ENCODE data around the gene ATP2B3. TPM values are rescaled to one million over a fixed set of nuclear protein-coding genes. Genes with fewer than 3 reads are reported as not detected.

The ATP2B3 gene
- total RNA-seq, 3 donors from 2014 or later (not counting 1 experiment from before 2014, with no cell fraction given), result not detected

DNA sequence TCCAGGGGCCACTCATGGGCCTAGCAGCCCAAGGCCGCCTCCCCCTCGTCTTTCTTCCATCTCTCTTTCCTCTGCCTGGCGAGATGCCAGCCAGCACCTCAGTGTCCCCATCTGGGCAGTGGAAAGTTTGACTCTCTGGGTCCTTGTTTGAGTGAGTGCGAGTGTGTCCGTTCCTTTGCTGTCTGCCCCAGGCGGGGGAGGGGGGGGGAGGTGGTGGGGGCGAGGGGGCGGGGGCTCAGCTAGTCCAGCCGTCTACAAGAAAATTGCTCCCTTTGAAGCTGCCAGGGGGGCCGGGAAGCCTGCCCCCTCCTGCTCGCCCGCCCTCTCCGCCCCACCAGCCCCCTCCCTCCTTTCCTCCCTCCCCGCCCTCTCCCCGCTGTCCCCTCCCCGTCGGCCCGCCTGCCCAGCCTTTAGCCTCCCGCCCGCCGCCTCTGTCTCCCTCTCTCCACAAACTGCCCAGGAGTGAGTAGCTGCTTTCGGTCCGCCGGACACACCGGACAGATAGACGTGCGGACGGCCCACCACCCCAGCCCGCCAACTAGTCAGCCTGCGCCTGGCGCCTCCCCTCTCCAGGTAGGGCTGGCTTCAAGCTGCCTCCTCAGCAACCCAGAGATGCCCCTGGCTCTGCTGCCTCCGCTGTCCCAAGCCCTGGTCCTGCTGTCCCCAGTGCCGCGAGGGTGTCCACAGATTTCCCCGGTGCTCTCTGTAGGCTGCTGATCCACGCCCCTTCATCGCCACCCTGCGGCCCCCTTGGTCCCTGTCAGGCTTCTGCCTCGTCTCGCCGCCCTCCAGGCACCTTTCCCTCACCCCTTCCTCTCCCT is 22.7 kb upstream of the ATP2B3 start, which contains the start of gene BGN:
Gene BGN (plus strand): TSS at position 440 of the 821 bp plus-strand sequence. CDS start 9,652 bp downstream, outside the sequence.
- Mint-ChIP-seq H3K9me3 (no peaks in the 10 kb centered on the region), H3K27me3 (ENCODE audit: low read depth in 2 of 2) (peaks cover 0 to 2% of the 10 kb centered on the region in 2 donors), H3K27ac (no peak within 1 kb of the TSS), H3K4me3 (no peak within 1 kb of the TSS), H3K36me3 (no peaks in the 10 kb centered on the region), H3K4me1 (peaks cover 0 to 3% of the 10 kb centered on the region in 2 donors)
- ATAC-seq (peak in 2 of 3 donors; percentile 47), DNase-seq (peak in 1 of 2 donors; percentile 34)
- H3K9me3 ChIP-seq (ENCODE audit: control insufficient read depth, insufficient read depth, low read length), result no peaks in the 10 kb centered on the region
- H3K27ac ChIP-seq (ENCODE audit: low read length), result no peak within 1 kb of the TSS
- intact Hi-C loops (cut with micrococcal nuclease), result no loop called here
- no peak within 1 kb of the TSS for H3K4me3 ChIP-seq (ENCODE audit: low read length)
- H3K27me3 ChIP-seq (ENCODE audit: control insufficient read depth, insufficient read depth, low read length), result no peaks in the 10 kb centered on the region
- H3K36me3 ChIP-seq (ENCODE audit: control insufficient read depth, insufficient read depth, low read length), result no peaks in the 10 kb centered on the region
- TF ChIP-seq, protein P1, sequence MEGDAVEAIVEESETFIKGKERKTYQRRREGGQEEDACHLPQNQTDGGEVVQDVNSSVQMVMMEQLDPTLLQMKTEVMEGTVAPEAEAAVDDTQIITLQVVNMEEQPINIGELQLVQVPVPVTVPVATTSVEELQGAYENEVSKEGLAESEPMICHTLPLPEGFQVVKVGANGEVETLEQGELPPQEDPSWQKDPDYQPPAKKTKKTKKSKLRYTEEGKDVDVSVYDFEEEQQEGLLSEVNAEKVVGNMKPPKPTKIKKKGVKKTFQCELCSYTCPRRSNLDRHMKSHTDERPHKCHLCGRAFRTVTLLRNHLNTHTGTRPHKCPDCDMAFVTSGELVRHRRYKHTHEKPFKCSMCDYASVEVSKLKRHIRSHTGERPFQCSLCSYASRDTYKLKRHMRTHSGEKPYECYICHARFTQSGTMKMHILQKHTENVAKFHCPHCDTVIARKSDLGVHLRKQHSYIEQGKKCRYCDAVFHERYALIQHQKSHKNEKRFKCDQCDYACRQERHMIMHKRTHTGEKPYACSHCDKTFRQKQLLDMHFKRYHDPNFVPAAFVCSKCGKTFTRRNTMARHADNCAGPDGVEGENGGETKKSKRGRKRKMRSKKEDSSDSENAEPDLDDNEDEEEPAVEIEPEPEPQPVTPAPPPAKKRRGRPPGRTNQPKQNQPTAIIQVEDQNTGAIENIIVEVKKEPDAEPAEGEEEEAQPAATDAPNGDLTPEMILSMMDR (IDR thresholded peaks at IDR 0.05), result no peak
- no peaks in the 10 kb centered on the region for H3K4me1 ChIP-seq (ENCODE audit: control insufficient read depth, insufficient read depth, low read length)
- 22% methylated on average over 32 of the region's 41 CpGs for WGBS (ENCODE audit: insufficient coverage)

DNA sequence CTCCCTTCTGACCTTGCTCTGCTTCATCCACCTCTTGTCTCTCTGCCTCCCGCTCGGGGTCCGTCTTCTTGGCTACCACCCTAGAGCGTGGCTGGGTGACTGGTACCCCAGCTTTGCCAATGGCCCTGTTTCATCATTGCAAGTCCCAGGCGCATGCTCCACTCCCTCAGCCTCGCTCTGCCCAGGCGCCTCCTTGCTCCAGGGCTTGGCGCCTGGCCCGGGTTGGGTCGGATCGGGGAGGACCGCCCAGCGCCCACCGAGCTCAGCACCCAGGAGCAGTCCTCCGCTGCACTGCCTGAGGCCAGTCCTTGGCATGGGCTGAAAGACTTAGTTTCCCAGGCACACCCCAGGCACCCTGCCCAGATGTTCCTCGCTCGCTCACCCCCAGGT is 22.1 kb upstream of the ATP2B3 start:
- H3K36me3 ChIP-seq (ENCODE audit: control insufficient read depth, insufficient read depth, low read length), result no peaks in the 10 kb centered on the region
- no peaks in the 10 kb centered on the region for H3K27me3 ChIP-seq (ENCODE audit: control insufficient read depth, insufficient read depth, low read length)
- H3K9me3 ChIP-seq (ENCODE audit: control insufficient read depth, insufficient read depth, low read length), result no peaks in the 10 kb centered on the region
- no peak overlapping the region for H3K4me3 ChIP-seq (ENCODE audit: low read length)
- TF ChIP-seq, protein P1 (IDR thresholded peaks at IDR 0.05), result no peak
- Mint-ChIP-seq H3K9me3 (no peaks in the 10 kb centered on the region), H3K4me3 (no peak overlapping the region), H3K4me1 (peaks cover 0 to 3% of the 10 kb centered on the region in 2 donors), H3K36me3 (no peaks in the 10 kb centered on the region), H3K27me3 (ENCODE audit: low read depth in 2 of 2) (peaks cover 0 to 2% of the 10 kb centered on the region in 2 donors), H3K27ac (no peak overlapping the region)
- 51% methylated on average over 17 of the region's 17 CpGs for WGBS (ENCODE audit: insufficient coverage)
- no peaks in the 10 kb centered on the region for H3K4me1 ChIP-seq (ENCODE audit: control insufficient read depth, insufficient read depth, low read length)
- DNase-seq (no peak), ATAC-seq (peak in 1 of 3 donors; percentile 8)
- intact Hi-C loops (cut with micrococcal nuclease), result no loop called here
- H3K27ac ChIP-seq (ENCODE audit: low read length), result no peak overlapping the region

DNA sequence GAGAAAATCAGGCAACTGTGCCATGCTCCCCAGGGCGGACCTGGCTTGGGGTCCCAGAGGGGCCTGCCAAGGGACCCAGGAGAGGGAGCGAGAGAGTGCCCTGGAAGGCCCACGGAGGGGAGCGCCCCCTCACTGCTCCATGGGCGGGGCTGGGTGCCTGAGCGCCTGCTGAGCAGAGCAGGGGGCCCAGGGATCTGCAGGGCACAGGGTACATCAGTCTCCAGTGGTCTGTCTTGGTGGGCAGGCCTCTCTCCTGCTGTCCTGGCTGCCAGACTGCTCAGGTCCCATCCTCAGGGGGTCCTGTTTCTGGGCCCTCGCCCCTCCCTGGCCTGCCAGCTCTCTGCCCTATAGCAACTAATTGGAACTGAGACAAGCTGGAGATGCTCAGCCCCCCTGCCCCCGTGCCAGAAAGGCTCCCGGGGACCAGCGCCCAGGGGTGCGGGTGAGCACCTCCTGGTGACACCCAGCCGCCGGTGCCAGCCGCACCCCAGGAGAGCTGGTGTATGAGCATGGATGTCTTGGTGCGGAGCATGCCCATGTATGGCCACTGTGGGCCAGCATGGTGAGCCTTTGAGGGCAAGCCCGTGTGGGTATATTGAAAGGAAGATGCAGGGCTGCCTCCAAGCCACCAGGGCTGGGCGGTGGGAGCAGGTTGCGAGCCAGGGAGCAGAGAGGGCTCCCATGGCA is 21.4 kb upstream of the ATP2B3 start:
- H3K27ac Mint-ChIP-seq, result no peak overlapping the region
- TF ChIP-seq, protein P1 (IDR thresholded peaks at IDR 0.05), result no peak
- H3K4me3 ChIP-seq (ENCODE audit: low read length), result no peak overlapping the region
- H3K4me1 Mint-ChIP-seq, result peaks cover 0 to 3% of the 10 kb centered on the region in 2 donors
- 83% methylated on average over 18 of the region's 18 CpGs for WGBS (ENCODE audit: insufficient coverage)
- no peaks in the 10 kb centered on the region for H3K36me3 Mint-ChIP-seq
- no peaks in the 10 kb centered on the region for H3K27me3 ChIP-seq (ENCODE audit: control insufficient read depth, insufficient read depth, low read length)
- no peaks in the 10 kb centered on the region for H3K9me3 ChIP-seq (ENCODE audit: control insufficient read depth, insufficient read depth, low read length)
- no peaks in the 10 kb centered on the region for H3K9me3 Mint-ChIP-seq
- intact Hi-C loops (cut with micrococcal nuclease), result no loop called here
- H3K27ac ChIP-seq (ENCODE audit: low read length), result no peak overlapping the region
- H3K36me3 ChIP-seq (ENCODE audit: control insufficient read depth, insufficient read depth, low read length), result no peaks in the 10 kb centered on the region
- ATAC-seq (no peak), DNase-seq (no peak)
- H3K4me1 ChIP-seq (ENCODE audit: control insufficient read depth, insufficient read depth, low read length), result no peaks in the 10 kb centered on the region
- H3K4me3 Mint-ChIP-seq, result no peak overlapping the region
- H3K27me3 Mint-ChIP-seq (ENCODE audit: low read depth in 2 of 2), result peaks cover 0 to 2% of the 10 kb centered on the region in 2 donors

Data from natural killer cell (primary cell).